HG03103 (cell line): Measurements from ENCODE around the gene MGAT2.
"Not testable (repeated sequence)": the region's sequence is repeated elsewhere in the genome, so short reads cannot be mapped to it uniquely, and the experiment has no call there.

Experiments
- ATAC-seq: cut with Tn5 transposase; IDR thresholded peaks from one replicate; pipeline ENCODE4 v1.9.1; 2021; ENCODE audit warnings: low read depth; ENCODE audit not compliant: unreplicated experiment

Gene MGAT2

DNA sequence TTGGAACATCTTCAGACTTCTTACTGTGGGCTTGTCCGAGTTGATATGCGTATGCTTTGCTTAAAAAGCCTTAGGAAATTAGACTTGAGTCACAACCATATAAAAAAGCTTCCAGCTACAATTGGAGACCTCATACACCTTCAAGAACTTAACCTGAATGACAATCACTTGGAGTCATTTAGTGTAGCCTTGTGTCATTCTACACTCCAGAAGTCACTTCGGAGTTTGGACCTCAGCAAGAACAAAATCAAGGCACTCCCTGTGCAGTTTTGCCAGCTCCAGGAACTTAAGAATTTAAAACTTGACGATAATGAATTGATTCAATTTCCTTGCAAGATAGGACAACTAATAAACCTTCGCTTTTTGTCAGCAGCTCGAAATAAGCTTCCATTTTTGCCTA, 13.0 kb upstream of the MGAT2 start:
- no peak for ATAC-seq

- ATAC-seq, result no peak
Observed at GRCh38 chr14:49612251-49612650, 8.3 kb upstream of the MGAT2 start.

DNA sequence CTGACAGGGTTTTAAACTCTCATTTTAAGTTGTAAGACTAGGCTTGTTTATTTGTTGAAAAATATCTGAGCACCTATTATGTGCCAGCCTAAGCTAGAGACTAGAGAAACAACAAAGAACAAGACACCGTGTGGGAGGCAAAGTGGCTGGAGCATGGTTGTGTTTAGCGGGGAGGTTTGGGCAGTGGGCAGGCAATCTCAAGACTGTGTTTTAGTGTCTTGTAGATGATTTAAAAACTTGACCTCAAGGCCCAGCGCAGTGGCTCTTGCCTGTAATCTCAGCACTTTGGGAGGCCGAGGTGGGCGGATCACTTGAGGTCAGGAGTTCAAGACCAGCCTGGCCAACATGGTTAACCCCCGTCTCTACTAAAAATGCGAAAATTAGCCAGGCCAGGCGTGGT, 7.9 kb upstream of the MGAT2 start:
- ATAC-seq, result no peak

- no peak for ATAC-seq
Observed at GRCh38 chr14:49614196-49614595, 6.4 kb upstream of the MGAT2 start.

DNA sequence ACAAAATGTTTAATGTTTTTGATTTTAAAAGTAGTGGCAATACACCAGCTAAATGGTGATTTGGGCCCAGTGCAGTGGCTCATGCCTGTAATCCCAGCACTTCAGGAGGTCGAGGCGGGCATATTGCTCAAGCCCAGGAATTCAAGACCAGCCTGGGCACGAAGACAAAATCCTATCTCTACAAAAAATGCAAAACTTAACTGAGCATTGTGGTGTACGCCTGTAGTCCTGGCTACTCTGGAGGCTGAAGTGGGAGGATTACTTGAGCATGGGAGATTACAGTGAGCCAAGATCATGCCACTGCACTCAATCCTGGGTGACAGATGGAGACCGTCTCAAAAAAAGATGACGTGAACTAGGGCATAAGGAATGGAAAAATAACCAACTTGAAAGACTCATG, 4.8 kb upstream of the MGAT2 start:
- no peak for ATAC-seq

GRCh38 chr14:49617852-49618519, 2.6 kb upstream of the MGAT2 start:
- no peak for ATAC-seq

DNA sequence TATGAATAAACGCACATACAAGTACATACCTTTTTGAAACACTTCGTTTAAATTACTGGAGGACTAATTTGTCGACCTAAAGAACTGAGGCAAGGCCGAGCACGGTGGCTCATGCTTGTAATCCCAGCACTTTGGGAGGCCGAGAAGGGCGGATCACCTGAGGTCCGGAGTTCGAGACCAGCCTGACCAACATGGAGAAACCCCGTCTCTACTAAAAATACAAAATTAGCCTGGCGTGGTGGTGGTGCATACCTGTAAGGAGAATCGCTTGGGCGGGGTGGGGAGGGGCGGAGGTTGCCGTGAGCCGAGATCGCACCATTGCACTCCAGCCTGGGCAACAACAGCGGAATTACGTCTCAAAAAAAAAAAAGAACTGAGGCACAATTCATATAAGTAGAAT, 1.3 kb upstream of the MGAT2 start:
- not testable (repeated sequence) for ATAC-seq

DNA sequence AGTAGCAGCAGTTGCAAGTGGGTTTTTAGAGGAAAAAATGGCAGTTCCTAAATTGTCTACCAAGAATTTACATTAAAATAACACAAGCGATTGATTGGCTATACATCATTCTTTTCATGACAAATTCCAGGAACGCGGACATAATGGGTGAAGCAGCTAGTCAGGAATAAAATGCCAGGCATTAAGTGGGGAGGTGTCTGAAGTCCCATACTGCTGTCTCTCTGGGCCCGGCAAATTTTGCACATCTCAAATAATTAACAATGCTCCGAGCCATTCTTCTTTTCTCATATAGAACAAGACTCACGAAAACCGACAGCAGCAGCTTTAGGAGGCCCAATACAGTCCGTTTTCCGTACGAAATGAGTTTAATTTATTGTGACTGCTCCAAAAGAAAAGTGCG, 869 bp upstream of the MGAT2 start:
- no peak for ATAC-seq

GRCh38 chr14:49621114-49621881, 699 bp downstream of the MGAT2 start:
- ATAC-seq, result peak; percentile 20

DNA sequence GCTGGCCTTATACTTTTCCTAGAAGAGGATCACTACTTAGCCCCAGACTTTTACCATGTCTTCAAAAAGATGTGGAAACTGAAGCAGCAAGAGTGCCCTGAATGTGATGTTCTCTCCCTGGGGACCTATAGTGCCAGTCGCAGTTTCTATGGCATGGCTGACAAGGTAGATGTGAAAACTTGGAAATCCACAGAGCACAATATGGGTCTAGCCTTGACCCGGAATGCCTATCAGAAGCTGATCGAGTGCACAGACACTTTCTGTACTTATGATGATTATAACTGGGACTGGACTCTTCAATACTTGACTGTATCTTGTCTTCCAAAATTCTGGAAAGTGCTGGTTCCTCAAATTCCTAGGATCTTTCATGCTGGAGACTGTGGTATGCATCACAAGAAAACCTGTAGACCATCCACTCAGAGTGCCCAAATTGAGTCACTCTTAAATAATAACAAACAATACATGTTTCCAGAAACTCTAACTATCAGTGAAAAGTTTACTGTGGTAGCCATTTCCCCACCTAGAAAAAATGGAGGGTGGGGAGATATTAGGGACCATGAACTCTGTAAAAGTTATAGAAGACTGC, 1.5 kb downstream of the MGAT2 start:
- ATAC-seq, result no peak

GRCh38 chr14:49623387-49623786, 2.8 kb downstream of the MGAT2 start:
- ATAC-seq, result no peak

DNA sequence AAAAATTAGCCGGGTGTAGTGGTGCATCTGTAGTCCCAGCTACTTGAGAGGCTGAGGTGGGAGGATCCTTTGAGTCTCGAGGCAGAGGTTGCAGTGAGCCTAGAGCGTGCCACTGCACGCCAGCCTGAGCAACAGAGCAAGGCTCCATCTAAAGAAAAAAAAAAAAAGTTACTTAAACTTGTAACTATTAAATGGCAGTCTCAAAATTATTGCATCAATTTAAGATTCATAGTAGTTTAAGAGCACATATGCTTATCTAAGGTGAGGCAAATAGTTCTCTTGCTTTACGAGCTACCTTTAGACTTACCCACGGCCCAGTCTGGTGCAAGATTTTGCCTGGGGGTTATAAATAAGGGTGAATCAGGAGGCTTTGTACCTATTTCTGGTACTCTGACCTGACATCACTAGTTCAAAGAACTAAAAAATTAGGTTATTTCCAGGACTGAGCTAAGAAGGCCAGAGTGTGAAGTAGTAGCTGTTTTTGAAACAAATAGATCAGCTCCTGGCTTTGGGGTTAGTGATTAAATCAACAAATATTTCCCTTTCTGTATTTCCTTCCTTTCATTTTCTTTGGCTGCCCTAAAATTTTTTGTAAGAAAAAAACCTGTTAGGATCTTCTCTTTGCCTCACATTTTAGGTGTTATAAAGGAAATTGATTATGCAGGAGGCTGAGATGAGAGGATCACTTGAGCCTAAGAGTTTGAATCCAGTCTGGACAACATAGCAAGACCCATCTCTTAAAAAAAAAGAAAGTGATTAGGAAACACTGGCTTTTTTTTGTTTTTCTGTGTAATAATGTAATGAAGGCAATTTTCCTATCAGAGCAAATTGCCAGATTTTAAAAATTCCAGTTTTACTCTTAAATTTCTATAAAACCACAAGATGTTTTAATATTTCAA, 3.6 kb downstream of the MGAT2 start:
- ATAC-seq, result no peak

DNA sequence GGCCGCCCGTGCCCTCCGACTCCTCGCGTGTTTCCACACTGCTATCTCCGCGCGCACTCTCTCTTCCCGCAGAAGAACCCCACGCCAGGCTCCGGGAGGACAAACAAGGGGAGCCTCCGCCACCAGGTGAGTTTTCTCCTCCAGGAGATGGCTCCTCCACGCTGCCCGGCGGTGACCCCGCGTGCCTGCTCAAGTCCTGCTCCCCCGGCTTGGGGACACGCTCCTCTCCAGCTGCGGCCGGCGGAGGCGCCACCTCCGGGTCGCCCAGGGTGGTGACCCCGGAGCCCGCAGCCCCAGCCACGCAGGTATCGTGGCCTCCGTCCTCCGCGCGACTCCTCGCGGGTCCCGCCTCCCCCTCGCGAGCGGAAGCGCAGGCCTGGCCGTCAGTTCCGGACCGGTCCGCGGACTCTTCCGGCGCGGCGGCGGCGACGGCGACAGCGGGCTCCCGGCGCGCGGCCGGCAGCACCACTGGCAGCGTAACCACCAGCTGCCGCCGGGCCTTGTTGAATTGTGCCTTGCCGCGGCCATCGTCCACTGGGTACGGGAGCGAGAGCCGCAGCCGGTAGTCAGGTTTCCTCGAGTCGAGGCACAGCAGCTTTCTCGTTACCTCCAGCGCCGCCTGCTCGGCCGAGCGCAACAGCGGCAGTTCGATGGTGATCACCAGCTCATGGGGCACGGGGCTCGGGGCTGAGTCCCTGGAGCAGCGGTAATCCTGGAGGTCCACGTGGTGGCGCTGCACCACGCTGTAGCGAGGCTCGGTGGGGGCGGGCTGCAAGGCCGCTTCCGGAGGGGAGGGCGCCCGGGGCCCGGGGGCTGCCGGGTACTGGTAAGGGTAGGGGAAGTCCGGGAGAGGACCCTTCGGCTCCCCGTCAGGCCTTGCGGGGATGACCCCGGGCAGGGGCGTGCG, 13.3 kb downstream of the MGAT2 start:
- ATAC-seq, result peak; percentile 70

GRCh38 chr14:49634547-49635334, 14.1 kb downstream of the MGAT2 start, which contains the start of gene DNAAF2:
DNAAF2 (minus strand) TSS chr14:49635244; CDS start chr14:49635149, 95 bp downstream.
- peak; percentile 23 for ATAC-seq

- ATAC-seq, result no peak
Observed at GRCh38 chr14:49636866-49637265, 16.3 kb downstream of the MGAT2 start.

GRCh38 chr14:49637534-49638078, 17.0 kb downstream of the MGAT2 start:
- no peak for ATAC-seq

GRCh38 chr14:49640540-49641417, 20.2 kb downstream of the MGAT2 start:
- ATAC-seq, result no peak

DNA sequence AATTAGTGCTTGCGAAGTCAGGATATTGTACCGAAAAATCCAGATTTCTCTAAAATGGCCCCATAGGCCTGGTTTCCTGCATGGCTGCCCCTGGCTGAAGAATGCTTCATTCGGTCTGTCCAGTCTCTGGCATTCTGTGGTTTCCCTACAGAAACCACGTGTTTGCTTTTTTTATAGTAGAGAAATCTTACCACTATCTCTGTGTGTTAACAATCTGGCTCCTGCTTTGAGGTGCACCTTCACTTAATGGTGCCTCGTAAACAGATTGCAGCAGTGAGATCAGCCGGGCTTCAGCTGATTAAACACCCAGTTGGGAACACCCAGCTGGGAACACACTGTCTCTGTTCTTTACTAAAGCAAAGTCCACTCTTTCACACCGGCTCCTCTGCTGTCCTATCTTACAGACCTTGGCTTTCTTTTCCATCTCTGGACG, 21.1 kb downstream of the MGAT2 start:
- no peak for ATAC-seq
